Measurements from ENCODE around the gene SYNGR1. TPM values are rescaled to one million over a fixed set of nuclear protein-coding genes. Genes with fewer than 3 reads are reported as not detected.

SYNGR1 gene
- polyA plus RNA-seq, 2 of the 4 experiments (the other 2 are of a cell fraction), result 6.7 to 14.5 TPM

- Histone ChIP-seq H3K4me1 (no peaks in the 10 kb centered on the region), H3K4me2 (no peak overlapping the region), H3K4me3 (no peak overlapping the region), H3K9me3 (no peaks in the 10 kb centered on the region), H3K27ac (no peak overlapping the region)
- ATAC-seq (no peak), FAIRE-seq (no peak), DNase-seq (ENCODE audit: low read depth in 1 of 2, low spot score in 1 of 2) (no peak)
- ChIA-PET POLR2A (no interaction called here), CTCF (no interaction called here)
- TF ChIP-seq GATA3 (IDR thresholded peaks at IDR 0.05; ENCODE audit: borderline replicate concordance) (no peak), HMGXB4 (CRISPR knock-in tag; IDR thresholded peaks at IDR 0.05; ENCODE audit: borderline replicate concordance) (no peak), USF2 (IDR thresholded peaks at IDR 0.05) (no peak), ATOH8 (CRISPR knock-in tag; IDR thresholded peaks at IDR 0.05; ENCODE audit: low read depth) (no peak), KDM1A (IDR thresholded peaks at IDR 0.05; ENCODE audit: low read depth) (no peak), JUNB (IDR thresholded peaks at IDR 0.05) (no peak), EHF (CRISPR knock-in tag; IDR thresholded peaks at IDR 0.05) (no peak), TP53 (CRISPR knock-in tag; IDR thresholded peaks at IDR 0.05) (no peak), ELK1 (IDR thresholded peaks at IDR 0.05; ENCODE audit: low read depth, low read length) (no peak), CTCF (IDR thresholded peaks at IDR 0.05) (no peak), CHD2 (IDR thresholded peaks at IDR 0.05; ENCODE audit: low read length, partially characterized antibody) (no peak), TFCP2L1 (CRISPR knock-in tag; IDR thresholded peaks at IDR 0.05) (no peak)
- WGBS (ENCODE audit: missing lambda C conversion rate), result 88% methylated on average over 11 of the region's 11 CpGs
Measured at GRCh38 chr22:39408173-39408572, 58.4 kb downstream of the SYNGR1 start.

GRCh38 chr22:39408807-39409206 is 59.0 kb downstream of the SYNGR1 start:
- POLR2A ChIA-PET, result no interaction called here
- no peak overlapping the region for H3K4me3 ChIP-seq
- no peak overlapping the region for H3K4me2 ChIP-seq
- H3K4me1 ChIP-seq, result no peaks in the 10 kb centered on the region
- CTCF ChIA-PET, result no interaction called here
- H3K27ac ChIP-seq, result no peak overlapping the region
- DNase-seq (ENCODE audit: low read depth in 1 of 2, low spot score in 1 of 2) (no peak), ATAC-seq (no peak), FAIRE-seq (no peak)
- 86% methylated on average over 1 of the region's 1 CpG for WGBS (ENCODE audit: missing lambda C conversion rate)
- H3K9me3 ChIP-seq, result no peaks in the 10 kb centered on the region
- TF ChIP-seq ZSCAN20 (CRISPR knock-in tag; IDR thresholded peaks at IDR 0.05) (no peak), SREBF2 (IDR thresholded peaks at IDR 0.05) (no peak), JUN (IDR thresholded peaks at IDR 0.05) (no peak), NPAS2 (CRISPR knock-in tag; IDR thresholded peaks at IDR 0.05; ENCODE audit: borderline replicate concordance) (no peak), EHF (CRISPR knock-in tag; IDR thresholded peaks at IDR 0.05) (no peak), CBX2 (IDR thresholded peaks at IDR 0.05; ENCODE audit: borderline replicate concordance, low read depth) (no peak), TP53 (CRISPR knock-in tag; IDR thresholded peaks at IDR 0.05) (no peak), KDM1A (IDR thresholded peaks at IDR 0.05; ENCODE audit: low read depth) (no peak), EP300 (IDR thresholded peaks at IDR 0.05) (no peak), PHF8 (IDR thresholded peaks at IDR 0.05; ENCODE audit: borderline replicate concordance, low read depth) (no peak), HEYL (CRISPR knock-in tag; IDR thresholded peaks at IDR 0.05) (no peak), CTCF (IDR thresholded peaks at IDR 0.05) (no peak)

Data from A549 (cell line).